GM23338 (cell line): ENCODE data around the gene RNU6-8. TPM values are rescaled to one million over a fixed set of nuclear protein-coding genes. Genes with fewer than 3 reads are reported as not detected.

ENCODE experiments used
- ATAC-seq: fragments of 200-7000 bp; cut with Tn5 transposase; 3 replicates; pipeline ENCODE4 v1.9.1; 2020
- DNase-seq: peaks from one replicate; pipeline ENCODE4 v3.0.0-alpha.2; 2015; ENCODE audit warnings: low spot score
- H2AFZ ChIP-seq: fragments of 200-600 bp; sonication (generic); 2 replicates; pipeline ENCODE4 v1.8.0; 2016; ENCODE audit warnings: antibody characterized with exemption, mild to moderate bottlenecking, moderate library complexity
- H3F3A ChIP-seq: fragments of 200-600 bp; sonication (generic); replicated peaks from 2 replicates; pipeline ENCODE4 v1.8.0; 2017; ENCODE audit warnings: antibody characterized with exemption, mixed run types, low read depth
- H3K27ac ChIP-seq: fragments of 200-600 bp; sonication (generic); 2 replicates; pipeline ENCODE4 v1.6.1; 2016; ENCODE audit warnings: low read depth
- H3K27me3 ChIP-seq: fragments of 200-600 bp; sonication (generic); 2 replicates; pipeline ENCODE4 v1.8.0; 2016; ENCODE audit warnings: mild to moderate bottlenecking, mixed run types, moderate library complexity; ENCODE audit not compliant: insufficient read depth
- H3K36me3 ChIP-seq: fragments of 200-600 bp; sonication (generic); 2 replicates; pipeline ENCODE4 v1.8.0; 2016; ENCODE audit warnings: mild to moderate bottlenecking; ENCODE audit not compliant: insufficient read depth
- H3K4me1 ChIP-seq: fragments of 200-600 bp; sonication (generic); 2 replicates; pipeline ENCODE4 v1.8.0; 2016; ENCODE audit warnings: mild to moderate bottlenecking, moderate library complexity; ENCODE audit not compliant: insufficient read depth
- H3K4me2 ChIP-seq: fragments of 200-600 bp; sonication (generic); 2 replicates; pipeline ENCODE4 v1.7.1; 2017; ENCODE audit warnings: mixed run types
- H3K4me3 ChIP-seq: fragments of 200-600 bp; sonication (generic); 2 replicates; pipeline ENCODE4 v1.6.1; 2016; ENCODE audit warnings: mixed run types
- H3K79me2 ChIP-seq: fragments of 200-600 bp; sonication (generic); replicated peaks from 2 replicates; pipeline ENCODE4 v1.8.0; 2017; ENCODE audit warnings: mild to moderate bottlenecking; ENCODE audit not compliant: insufficient read depth
- H3K9me2 ChIP-seq: fragments of 200-600 bp; sonication (generic); 2 replicates; pipeline ENCODE4 v1.8.0; 2017; ENCODE audit not compliant: insufficient read depth
- H4K20me1 ChIP-seq: fragments of 200-600 bp; sonication (generic); replicated peaks from 2 replicates; pipeline ENCODE4 v1.8.0; 2017; ENCODE audit warnings: mild to moderate bottlenecking; ENCODE audit not compliant: insufficient read depth
- H3K27ac Mint-ChIP-seq: 2 replicates; pipeline ENCODE4 v1.8.0; 2020; ENCODE audit warnings: inconsistent platforms, mild to moderate bottlenecking, moderate library complexity, mixed read lengths
- H3K27me3 Mint-ChIP-seq: 3 replicates; pipeline ENCODE4 v1.8.0; 2022; ENCODE audit warnings: low read depth, mild to moderate bottlenecking, moderate library complexity, mixed read lengths, inconsistent platforms; ENCODE audit not compliant: insufficient read depth, poor library complexity
- H3K36me3 Mint-ChIP-seq: 3 replicates; pipeline ENCODE4 v1.8.0; 2021; ENCODE audit warnings: low read depth, mild to moderate bottlenecking, inconsistent platforms, moderate library complexity, mixed read lengths
- H3K4me1 Mint-ChIP-seq: 3 replicates; pipeline ENCODE4 v1.8.0; 2020; ENCODE audit warnings: mild to moderate bottlenecking, inconsistent platforms, mixed read lengths
- H3K4me3 Mint-ChIP-seq: 3 replicates; pipeline ENCODE4 v1.8.0; 2021; ENCODE audit warnings: moderate library complexity, mild to moderate bottlenecking, inconsistent platforms, mixed read lengths
- H3K9me3 Mint-ChIP-seq: 3 replicates; pipeline ENCODE4 v1.8.0; 2020; ENCODE audit warnings: moderate library complexity, mild to moderate bottlenecking, inconsistent platforms, mixed read lengths
- CREB1 ChIP-seq: fragments of 250-450 bp; sonication (Bioruptor Pico); IDR thresholded peaks from 2 replicates; pipeline ENCODE4 v1.5.0; 2020; ENCODE audit warnings: low read depth, mild to moderate bottlenecking, moderate library complexity
- CTCF ChIP-seq, 2 experiments: fragments of 200-600 bp in 1 of 2; sonication (generic) in 1 of 2; conservative IDR thresholded peaks; 2 replicates each; pipeline versions ENCODE4 v1.5.1 to v1.6.1; 2016 to 2017; ENCODE audit warnings: antibody characterized with exemption in 2 of 2, low read depth in 2 of 2, mild to moderate bottlenecking in 2 of 2, moderate library complexity in 1 of 2
- ETS1 ChIP-seq: IDR thresholded peaks from 2 replicates; pipeline ENCODE4 v1.6.1; 2016; ENCODE audit warnings: antibody characterized with exemption
- EZH2 ChIP-seq: fragments of 200-600 bp; sonication (generic); IDR thresholded peaks from one replicate; pipeline ENCODE4 v1.8.0; 2017; ENCODE audit warnings: antibody characterized with exemption, mild to moderate bottlenecking, low read depth; ENCODE audit not compliant: unreplicated experiment
- EZH2phosphoT487 ChIP-seq: fragments of 200-600 bp; sonication (generic); IDR thresholded peaks from one replicate; pipeline ENCODE4 v1.8.1; 2018; ENCODE audit warnings: antibody characterized with exemption; ENCODE audit not compliant: unreplicated experiment
- JUNB ChIP-seq: IDR thresholded peaks from one replicate; pipeline ENCODE4 v1.6.1; 2016; ENCODE audit warnings: antibody characterized with exemption; ENCODE audit not compliant: unreplicated experiment
- NANOG ChIP-seq: IDR thresholded peaks from 2 replicates; pipeline ENCODE4 v1.6.1; 2016; ENCODE audit warnings: antibody characterized with exemption, borderline replicate concordance
- POLR2AphosphoS5 ChIP-seq: IDR thresholded peaks from 2 replicates; pipeline ENCODE4 v1.6.1; 2016; ENCODE audit warnings: antibody characterized with exemption, low read depth
- REST ChIP-seq: IDR thresholded peaks from one replicate; pipeline ENCODE4 v1.6.1; 2018; ENCODE audit warnings: antibody characterized with exemption; ENCODE audit not compliant: unreplicated experiment
- STAT1 ChIP-seq: IDR thresholded peaks from one replicate; pipeline ENCODE4 v1.6.1; 2016; ENCODE audit warnings: antibody characterized with exemption; ENCODE audit not compliant: unreplicated experiment
- ZNF114 ChIP-seq: fragments of 250-450 bp; sonication (Bioruptor Pico); IDR thresholded peaks from 2 replicates; pipeline ENCODE4 v1.5.0; 2020; ENCODE audit warnings: mild to moderate bottlenecking, moderate library complexity
- ZNF331 ChIP-seq: fragments of 250-450 bp; sonication (Bioruptor Pico); IDR thresholded peaks from 2 replicates; pipeline ENCODE4 v1.5.0; 2020; ENCODE audit warnings: low read depth, mild to moderate bottlenecking, moderate library complexity
- ZNF462 ChIP-seq: fragments of 250-450 bp; sonication (Bioruptor Pico); IDR thresholded peaks from 2 replicates; pipeline ENCODE4 v1.5.0; 2020; ENCODE audit warnings: mild to moderate bottlenecking, moderate library complexity
- polyA plus RNA-seq: library from polyadenylated mRNA; unstranded; fragments of >200 nt; fragmentation: Nextera tagmentation; extraction: Ambion mirVana; gene quantifications from 2 replicates; pipeline ENCODE4 v1.2.1, GENCODE V29; 2016
- total RNA-seq: library from RNA; depleted of rRNA; stranded (reverse); fragments of >200 nt; shearing (Covaris generic); gene quantifications from 2 replicates; pipeline ENCODE4 v1.2.3, GENCODE V29; 2014

The RNU6-8 gene
- total and polyA plus RNA-seq, 2 experiments from 2014 or later = 39.1 TPM; not detected in 1

- Histone ChIP-seq H3K4me2 (no peak overlapping the region), H3K27me3 (no peaks in the 10 kb centered on the region), H4K20me1 (no peaks in the 10 kb centered on the region), H3K4me1 (no peaks in the 10 kb centered on the region), H3K79me2 (no peaks in the 10 kb centered on the region), H3K27ac (no peak overlapping the region), H3K9me2 (no peaks in the 10 kb centered on the region), H3F3A (no peaks in the 10 kb centered on the region), H2AFZ (no peak overlapping the region), H3K4me3 (no peak overlapping the region), H3K36me3 (no peaks in the 10 kb centered on the region)
- H3K36me3 Mint-ChIP-seq = no peaks in the 10 kb centered on the region
- H3K4me3 Mint-ChIP-seq = no peak overlapping the region
- ATAC-seq = no peak
- TF ChIP-seq STAT1 (no peak), POLR2AphosphoS5 (no peak), REST (no peak), NANOG (no peak), EZH2phosphoT487 (no peak), CTCF (conservative IDR thresholded peaks at IDR 0.05; ENCODE audit: low read depth in 2 of 2) (no peak), EZH2 (no peak), ZNF114 (no peak), ETS1 (no peak), ZNF331 (CRISPR knock-in tag) (no peak), CREB1 (CRISPR knock-in tag) (no peak), ZNF462 (CRISPR knock-in tag) (no peak), JUNB (no peak)
- peaks cover 2% of the 10 kb centered on the region; the same call in 1 of the 3 replicates for H3K9me3 Mint-ChIP-seq
- no peak overlapping the region for H3K27ac Mint-ChIP-seq
- no peak for DNase-seq
- no peaks in the 10 kb centered on the region for H3K27me3 Mint-ChIP-seq
- peaks cover 2% of the 10 kb centered on the region; the same call in 1 of the 3 replicates for H3K4me1 Mint-ChIP-seq
These were observed 14.2 kb upstream of the RNU6-8 start for GRCh38 chr14:32217301-32217700.
